Epidermal melanocyte (primary cell): Measurements from ENCODE around the gene PARD3.
A peak's percentile ranks its signal among the peaks of the same experiment; 100 is the strongest.
"Not testable (repeated sequence)": the region's sequence is repeated elsewhere in the genome, so short reads cannot be mapped to it uniquely, and the experiment has no call there.

Source experiments
- DNase-seq: peaks from one replicate; pipeline ENCODE4 v3.0.0; 2011; ENCODE audit warnings: low spot score; ENCODE audit not compliant: insufficient read length

The PARD3 gene

DNA sequence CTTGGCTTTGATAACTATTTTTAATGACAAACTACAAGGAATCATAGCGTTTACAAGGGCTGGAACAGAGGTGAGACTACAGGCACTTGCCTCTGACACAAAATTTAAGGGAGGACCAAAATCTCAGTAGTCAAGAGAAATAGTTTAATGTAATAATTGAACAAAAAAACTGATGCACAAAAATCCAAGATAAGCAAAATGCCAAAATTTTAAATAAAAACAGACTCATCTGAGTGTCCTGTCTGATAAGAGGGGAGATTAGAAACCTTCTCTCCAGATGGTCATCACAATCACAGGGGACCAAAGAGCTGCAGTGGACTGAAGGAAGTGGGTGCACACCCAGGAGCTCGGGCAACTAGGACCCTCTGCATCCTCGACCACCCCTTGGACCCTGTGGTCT lies 70.5 kb downstream of the PARD3 start:
- no peak for DNase-seq

DNA sequence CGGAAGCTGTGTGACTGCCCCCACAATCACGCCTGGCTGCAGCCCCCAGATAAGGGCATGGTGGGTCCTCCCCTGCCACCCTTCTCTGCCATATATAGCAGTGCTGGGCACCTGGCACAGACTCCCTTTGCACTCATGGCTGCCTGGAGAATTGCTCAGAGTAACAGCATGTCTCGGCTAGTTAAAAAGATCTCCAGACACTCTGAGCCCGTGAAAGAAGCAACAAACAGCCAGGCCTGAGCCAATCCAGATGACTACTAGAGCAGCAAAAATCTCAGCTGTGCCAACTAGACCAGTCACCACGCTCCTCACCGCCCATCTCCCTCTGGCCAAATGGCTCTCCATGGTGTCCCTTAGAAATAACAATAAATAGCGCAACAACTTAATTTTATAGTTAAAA lies 71.3 kb downstream of the PARD3 start:
- peak; percentile 37 for DNase-seq

DNA sequence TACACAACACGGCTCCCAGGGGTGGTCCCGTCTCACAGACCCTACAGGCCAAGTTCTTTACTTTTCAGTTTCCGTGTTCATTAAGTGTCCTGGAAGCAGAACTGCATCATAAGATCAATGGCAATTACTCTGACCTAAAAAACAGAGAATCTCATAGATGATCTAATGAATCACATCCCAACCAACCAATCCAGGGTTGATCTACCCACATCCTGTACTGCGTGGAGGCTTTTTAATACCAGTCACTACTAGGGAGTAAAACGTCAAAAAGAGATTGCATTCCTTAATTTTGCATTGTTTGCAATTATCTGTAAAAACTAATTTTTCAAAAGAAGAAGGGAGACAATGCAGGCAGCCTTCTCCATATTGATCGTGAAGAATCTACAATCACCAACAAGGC lies 72.6 kb downstream of the PARD3 start:
- DNase-seq = no peak

DNA sequence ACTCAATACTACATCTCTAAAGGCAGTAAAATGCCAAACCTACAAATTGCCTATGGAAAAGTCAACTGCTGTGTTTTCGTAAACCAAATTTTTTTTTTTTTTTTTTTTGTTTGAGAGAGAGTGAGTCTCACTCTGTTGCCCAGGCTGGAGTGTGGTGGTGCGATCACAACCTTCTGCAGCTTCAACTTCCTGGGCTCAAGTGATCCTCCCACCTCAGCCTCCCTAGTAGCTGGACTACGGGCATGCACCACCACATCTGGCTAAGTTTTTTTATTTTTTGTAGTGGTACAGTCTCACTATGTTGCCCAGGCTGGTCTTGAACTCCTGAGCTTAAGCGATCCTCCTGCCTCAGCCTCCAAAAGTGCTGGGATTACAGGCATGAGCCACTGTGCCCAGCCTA lies 74.0 kb downstream of the PARD3 start:
- not testable (repeated sequence) for DNase-seq

DNA sequence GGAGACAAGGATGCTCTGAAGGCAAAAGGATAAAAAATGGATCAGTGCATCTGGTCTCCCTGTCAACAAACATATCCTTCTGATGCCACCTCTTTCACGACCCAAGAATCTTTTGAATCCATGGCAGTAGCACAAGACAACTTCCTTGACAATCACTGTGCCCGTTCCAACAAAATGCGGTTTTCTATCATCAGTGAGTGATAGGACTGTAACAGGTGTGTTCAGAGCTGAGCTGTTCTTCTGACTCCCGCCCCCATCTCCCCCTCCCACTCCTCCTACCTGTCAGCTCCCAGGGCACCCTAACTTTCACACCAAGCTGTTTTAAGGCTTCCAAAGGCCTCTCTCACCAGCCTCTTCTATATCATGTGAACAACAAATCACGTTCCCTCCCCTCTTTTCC lies 74.8 kb downstream of the PARD3 start:
- no peak for DNase-seq

DNA sequence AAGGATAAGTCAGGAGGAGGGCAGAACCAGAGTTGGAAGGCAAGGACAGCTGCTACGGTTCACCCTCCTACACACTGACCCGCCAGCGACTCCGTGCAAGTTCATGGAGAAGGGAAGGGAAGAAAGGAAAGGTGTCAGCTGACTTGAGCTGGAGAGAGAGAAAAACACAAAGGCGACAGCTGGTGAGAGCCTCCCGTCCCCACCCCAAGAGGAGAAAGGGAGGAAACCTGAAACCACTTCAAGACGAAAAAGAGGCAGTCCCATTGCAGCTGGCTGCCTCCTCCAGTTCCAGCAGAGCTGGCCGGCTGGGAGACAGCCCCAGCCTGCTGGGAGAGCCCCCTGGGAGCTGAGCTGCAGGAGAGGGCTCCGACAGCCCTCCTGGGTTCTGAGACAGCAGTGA lies 75.2 kb downstream of the PARD3 start:
- peak; percentile 44 for DNase-seq

DNA sequence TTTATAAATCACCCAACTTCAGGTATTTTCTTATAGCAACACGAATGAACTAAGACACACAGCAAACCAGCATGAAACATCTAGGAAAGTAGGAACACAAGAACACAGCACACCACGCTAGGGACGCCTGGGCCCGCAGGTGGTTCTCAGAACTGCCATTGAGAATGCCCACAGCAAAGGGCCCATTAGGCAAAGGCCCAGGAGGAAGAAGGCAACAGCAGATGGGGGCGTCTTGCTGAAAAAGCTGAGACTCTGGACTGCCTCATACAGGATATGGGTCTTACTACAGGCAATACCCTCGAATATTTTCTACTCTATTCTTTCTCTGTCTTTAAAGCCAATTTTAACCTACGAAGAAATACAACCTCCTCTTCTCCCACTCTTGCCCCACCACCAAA lies 77.3 kb downstream of the PARD3 start:
- DNase-seq = no peak

DNA sequence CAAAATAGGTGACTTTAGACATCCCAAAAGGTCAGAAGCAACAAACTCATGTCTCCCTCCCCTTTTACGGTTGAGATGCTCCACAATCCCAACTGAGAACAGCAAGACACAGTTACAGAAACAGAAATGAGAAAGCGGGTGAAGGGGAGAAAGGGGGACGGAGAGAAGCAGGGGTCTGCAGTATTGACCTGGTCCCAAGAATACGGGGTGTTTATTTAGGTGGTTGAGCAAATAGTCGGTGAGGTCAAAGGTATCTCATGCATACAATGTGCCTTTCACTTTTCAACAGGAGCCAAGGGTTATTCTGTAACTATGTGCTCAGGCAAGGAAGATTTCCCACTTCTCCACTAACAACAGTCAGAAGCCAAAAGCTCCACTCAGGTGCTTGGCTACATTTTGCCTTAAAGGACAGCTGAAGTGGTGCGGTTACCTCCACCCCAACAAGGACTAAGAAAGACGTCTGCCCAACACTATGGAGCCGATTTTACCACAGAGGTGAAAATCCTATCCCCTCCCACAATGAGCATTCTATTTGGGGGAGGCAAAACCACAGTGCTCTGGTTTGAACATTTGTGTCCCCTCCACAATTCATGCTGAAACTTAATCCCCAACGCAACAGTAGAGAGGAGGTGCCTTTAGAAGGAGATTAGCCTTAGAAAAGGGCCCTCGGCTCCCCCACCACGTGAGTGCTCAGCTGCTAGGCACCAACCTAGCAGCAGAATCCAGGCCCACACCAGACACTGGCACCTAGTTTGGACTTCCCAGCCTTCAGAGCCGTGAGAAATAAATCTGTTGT lies 77.9 kb downstream of the PARD3 start:
- DNase-seq = no peak

DNA sequence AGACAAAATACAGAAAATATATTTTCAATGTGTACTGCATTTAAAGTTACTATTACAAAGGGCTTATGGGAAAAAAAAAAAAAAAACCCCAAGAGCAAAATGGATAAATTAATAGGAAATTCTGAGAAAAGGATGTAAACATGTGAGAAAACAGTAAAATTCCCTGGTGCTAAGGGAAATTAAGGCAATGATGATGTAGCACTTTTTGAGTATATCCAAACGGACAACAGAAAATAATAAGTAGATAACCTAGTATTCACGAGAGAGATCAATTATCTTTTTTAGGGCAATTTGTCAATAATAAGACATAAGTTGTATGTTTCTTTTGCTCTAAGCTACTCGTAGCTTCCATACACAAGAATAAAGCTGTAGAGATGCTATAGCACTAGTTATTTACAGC lies 80.2 kb downstream of the PARD3 start:
- no peak for DNase-seq

DNA sequence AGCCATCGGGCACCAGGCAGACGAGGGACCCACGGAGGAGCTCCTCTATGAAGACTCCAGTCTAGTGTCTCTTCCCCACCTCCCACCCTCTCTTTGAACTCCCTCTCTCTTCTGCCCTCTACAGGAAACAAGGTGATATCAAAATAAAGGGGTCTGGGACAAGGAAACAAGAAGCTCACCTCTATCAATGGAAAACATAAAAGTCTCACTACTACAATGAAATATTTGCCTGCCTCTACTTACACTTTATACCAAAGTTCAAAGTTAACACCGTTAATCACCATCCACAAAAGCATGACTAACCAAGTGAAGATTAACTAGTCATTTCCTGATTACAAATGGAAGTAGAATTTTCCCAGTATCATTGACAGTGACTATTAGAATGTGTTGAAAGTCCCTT lies 82.2 kb downstream of the PARD3 start:
- no peak for DNase-seq

DNA sequence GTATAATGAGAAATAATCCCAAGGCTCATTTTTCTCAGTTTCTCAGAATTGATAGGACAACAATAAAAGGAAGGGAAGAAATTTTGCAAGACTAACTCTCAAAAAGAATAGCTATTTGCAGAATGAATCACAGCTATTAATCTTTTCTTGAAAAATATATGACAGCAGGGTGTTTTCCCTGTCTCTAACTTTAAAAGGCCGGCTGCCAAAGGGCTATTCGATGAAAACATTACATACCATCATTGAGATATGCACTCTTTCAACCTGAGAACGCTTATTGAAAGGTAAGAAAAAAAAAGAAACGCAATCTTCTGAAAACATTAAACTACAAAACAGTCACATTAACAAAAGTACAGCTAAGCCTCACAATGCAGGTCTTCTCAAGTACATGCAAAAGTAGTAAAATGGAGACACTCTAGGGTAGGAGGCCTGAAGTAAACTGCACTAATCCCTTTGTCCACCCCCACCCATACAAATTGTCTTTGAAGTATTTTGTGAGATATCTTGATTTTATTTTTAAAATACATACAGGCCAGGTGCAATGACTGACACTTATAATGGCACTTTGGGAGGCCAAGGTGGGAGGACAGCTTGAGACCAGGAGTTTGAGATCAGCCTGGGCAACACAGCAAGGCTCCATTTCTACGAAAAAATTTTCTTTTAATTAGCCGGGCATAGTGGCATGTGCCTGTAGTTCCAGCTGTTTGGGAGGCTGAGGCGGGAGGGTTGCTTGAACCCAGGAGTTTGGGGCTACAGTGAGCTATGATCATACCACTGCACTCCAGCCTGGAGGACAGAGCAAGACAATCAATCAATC lies 83.0 kb downstream of the PARD3 start:
- DNase-seq = no peak

DNA sequence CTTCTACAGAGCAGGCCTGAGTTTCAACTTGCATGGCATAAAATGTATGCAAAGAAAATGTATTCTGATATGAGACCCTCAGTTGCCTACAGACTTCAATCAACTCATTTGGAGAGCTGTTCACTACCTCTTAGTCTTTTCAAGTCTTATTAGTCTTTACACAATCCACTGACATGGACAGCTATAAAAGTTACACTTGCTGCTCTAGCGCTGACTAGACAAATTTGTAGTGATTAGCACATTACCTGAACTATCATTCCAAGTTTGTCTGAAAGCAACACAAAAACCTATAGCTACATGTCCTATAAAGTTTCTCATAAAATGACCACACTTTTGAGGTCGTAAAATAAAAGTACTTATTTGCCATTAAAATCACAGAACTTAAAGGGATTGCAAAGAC lies 83.9 kb downstream of the PARD3 start:
- DNase-seq = no peak

DNA sequence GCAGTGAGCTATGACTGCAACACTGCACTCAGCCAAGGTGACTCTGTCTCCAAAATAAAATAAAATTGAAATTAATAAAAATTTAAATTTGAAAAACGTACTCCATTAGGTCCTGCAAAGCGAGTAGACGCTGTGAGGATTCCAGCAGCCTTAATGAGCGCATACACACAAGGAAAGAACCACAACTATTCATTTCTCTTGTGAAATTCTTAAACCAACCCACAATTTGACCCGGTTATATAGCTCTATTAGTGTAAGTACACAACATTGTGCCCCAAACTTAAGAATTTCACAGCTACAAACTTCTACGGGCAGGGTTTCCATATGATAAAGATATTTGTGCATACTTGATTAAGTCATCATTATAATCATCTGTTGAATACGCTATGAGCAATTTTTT lies 84.4 kb downstream of the PARD3 start:
- DNase-seq = no peak

DNA sequence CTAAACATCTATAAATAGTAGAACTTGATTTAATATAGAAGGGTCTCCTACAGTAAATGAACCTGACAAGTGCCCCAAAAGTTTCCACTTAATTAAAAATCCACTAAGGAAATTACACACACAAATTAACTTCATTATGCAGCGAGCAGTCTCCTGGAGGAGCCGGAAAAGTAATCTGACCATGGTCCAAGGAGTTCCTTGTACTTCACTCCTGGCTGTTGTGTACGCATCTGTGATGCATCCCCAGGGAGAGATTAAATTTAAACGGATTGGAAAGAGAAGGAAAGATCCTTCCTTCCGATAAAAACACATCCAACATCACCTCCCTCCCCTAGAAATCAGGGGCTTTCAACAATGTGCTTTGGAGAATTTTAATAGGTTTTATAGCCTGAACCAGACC lies 85.5 kb downstream of the PARD3 start:
- DNase-seq = no peak

DNA sequence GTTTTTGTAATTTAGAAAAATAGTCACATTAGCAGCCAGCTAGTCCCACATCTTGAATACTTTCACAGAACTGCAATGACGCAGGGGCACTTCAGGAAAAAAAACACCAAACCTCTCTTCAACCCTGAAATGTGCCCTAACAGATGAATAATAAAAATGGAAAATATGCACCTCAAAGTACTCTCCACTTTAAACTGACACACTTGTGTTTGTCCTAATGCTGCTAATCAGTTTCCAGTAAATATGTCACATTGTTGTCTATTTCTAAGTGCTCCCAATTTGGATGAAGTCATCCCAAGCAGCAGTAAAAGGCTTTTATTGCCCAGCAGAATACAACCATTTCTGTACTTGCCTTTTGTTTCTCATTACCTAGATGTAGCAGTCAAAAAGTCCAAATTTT lies 86.7 kb downstream of the PARD3 start:
- DNase-seq = no peak

DNA sequence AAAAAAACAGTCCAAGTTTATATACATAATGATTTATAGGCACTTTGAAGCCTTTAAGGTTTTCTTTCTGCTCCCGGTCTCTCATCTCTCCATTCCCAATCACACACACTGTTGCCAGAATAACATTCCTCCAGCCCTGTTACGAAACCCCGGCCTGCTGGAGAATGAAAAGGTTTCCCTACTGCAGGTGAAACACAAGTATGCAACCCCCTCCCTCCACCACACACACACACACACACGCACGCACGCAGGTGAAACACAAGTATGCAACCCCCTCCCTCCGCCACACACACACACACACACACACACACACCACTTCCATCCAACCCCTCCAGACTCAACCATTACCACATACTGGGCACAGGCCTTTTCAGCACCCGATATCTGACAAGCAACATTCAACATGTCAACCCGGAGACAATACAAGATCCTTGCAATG lies 87.5 kb downstream of the PARD3 start:
- DNase-seq = no peak

DNA sequence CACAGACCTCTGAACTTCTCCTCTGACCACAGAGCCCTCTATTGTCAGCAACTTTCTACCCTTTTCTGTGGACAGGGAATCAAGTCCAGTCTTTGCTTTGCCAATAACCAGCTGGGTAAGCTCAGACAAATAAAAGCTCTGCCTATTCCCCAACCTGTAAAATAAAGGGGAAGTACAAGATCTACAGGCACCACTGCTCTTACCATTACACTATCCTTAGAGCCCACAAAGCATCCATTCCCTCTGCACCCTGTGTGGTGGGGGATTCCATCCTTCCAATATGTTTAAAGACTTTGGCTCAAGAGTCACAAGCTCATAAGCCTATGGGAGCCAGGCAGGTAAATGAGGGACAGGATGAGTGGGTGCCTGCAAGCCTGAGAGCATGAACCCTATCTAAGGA lies 88.2 kb downstream of the PARD3 start:
- no peak for DNase-seq

DNA sequence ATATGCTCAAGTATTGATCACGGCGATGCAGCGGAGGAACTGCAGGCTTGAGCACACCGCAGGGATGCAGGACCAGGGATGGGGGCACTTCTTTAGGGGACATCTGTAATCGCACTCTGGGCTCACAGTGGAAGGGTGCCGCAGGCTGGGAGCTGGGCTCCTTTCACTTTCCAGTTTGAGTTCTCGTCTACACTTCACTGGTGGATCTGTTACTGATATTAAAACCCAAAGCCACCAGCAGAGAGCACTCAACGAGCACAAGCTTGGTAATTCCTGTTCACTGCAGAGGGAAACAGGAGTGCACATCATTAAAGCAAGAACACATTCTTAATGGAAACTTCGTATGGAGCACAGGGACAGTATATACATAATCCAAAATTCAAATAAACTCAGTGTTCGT lies 91.3 kb downstream of the PARD3 start:
- no peak for DNase-seq

DNA sequence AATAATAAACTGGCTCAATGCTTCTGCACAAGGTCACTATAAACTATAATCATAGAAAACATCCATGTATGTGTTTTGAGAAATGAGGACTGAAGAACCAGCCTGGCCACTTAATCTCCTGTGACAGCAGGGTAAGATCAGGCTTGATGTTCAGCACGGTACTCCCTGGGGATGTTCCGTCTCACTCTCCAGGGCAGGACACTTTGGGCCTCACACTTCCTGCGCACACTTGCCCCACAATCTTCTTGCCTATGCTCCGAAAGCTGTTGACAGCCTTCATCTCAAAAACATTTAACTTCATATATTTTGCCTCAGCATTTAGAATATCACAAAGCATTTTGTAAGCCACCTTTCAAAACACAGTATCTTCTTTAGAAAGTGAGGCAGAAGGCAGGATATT lies 92.7 kb downstream of the PARD3 start:
- no peak for DNase-seq

DNA sequence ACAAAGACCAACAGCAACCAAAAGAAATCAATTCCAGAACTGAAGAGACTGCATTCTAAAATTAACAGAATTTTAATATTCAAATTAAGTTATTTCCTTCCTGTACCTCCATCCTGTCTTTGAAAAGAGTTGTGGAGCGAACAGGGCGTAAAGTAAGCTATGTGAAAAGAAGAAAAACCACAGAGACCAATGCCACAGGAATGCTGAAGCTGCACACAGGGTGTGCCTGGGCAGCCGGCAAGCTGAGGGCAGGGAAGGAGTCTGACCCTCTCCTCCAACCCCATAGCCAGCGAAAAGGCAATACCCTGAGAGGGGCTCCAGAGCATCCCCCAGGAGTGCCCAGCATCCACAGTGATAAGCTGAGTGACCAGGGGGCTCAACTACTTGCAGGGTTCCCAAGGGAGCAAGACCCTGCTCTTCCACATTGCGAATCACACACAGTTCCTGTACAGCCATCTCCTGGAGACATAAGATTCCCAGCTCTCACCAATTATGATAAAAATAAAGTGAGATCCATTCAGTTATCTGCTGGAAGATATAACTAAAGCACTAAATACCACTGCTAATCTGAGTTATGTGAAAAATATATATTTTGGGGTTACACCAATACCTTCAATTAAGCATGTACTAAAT lies 93.8 kb downstream of the PARD3 start:
- DNase-seq = no peak

DNA sequence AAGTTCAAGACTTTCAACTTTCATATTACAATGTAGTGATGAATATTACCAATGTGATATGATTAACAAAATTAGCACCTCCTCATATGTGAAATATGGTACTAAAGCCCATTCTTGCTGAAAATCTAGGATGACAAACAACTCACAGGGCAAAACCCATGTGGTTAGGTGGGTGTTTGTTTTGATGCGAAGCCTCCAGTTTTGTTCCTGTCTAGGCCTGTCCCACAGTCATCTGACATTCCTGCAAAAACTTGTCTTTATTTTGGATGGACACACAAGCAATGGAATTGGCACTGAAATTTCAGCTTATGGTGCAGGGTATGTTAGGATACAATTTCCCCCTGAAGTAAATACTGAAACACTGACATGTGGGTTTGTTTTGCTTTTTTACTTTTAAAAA lies 95.3 kb downstream of the PARD3 start:
- no peak for DNase-seq

DNA sequence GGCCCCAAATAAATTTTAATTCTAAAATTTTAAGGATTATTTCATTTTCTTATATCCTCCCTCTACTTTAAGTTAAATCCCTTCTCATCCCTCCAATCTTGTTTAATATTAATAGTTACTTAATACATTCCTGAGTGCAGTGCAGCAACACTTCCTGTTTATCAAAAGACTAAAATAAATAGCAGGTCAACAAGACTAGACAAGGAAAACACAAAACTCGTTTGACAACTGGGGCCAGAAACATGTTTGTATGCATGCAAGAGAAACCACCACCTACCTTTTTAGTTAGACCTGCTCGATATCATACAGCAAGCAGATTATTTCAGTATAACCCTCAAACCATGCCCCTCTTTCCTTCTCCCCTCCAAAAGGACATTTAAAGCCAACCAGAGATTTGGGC lies 95.8 kb downstream of the PARD3 start:
- DNase-seq = no peak
